GM18520 (cell line): ENCODE measurements around the gene ZNF496.
"Not testable (repeated sequence)": the region's sequence is repeated elsewhere in the genome, so short reads cannot be mapped to it uniquely, and the experiment has no call there.

Source experiments
- ATAC-seq: cut with Tn5 transposase; IDR thresholded peaks from one replicate; pipeline ENCODE4 v1.9.1; 2021; ENCODE audit not compliant: unreplicated experiment

Gene ZNF496

DNA sequence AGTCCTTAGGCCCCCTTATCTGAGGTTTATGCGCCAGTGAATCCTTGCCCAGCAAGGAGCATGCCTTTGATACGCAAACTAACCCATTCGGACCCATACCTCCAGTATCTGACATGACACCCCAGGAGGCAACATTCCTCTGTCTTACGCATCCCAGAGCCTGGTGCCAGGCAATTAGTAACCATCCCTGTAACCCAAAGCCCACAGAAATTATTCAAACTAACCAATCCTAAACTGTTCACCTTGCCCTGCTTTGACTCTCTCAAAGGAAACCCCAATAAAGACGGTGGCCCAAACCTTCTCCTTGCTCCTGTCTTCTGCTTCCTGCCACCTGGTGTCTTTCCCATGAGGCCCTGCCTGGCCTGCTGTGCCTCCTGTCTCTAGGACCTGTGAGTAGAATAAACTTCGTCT, 36.4 kb downstream of the ZNF496 start:
- no peak for ATAC-seq

DNA sequence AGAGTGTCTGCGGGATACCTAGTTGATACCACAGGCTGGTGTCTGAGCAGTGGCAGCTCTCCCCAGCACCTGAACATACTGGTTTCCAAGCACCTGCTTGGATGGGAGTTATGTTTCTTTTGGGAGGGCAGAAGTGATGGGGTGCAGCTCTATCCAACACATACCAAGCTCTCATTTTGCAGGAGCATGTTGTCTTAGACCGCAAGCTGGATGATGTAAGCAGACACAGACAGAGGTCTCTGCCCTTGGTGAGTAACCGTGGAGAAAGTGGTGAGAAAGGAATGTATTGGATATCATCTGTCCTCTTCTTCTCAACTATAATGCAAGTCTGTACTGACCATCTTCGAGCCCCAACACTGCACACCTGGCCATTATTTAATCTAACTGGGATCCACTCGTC, 37.4 kb downstream of the ZNF496 start:
- no peak for ATAC-seq

DNA sequence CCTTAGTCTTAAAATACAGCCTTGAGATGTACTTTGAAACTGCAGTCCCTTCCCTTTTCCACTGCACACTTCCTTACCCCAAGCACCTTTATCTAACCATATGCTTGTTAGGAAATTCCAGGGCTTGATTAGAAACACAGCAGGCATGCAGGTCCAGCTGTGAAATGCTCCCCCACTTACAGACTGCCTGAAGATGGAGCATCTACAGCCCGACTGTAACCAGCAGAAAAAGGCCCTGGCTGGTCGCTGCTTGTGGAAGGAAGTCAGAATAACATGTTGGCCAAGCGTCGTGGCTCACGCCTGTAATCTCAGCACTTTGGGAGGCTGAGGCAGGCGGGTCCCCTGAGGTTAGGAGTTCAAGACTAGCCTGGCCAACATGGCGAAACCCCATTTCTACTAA, 38.6 kb downstream of the ZNF496 start:
- ATAC-seq = no peak

DNA sequence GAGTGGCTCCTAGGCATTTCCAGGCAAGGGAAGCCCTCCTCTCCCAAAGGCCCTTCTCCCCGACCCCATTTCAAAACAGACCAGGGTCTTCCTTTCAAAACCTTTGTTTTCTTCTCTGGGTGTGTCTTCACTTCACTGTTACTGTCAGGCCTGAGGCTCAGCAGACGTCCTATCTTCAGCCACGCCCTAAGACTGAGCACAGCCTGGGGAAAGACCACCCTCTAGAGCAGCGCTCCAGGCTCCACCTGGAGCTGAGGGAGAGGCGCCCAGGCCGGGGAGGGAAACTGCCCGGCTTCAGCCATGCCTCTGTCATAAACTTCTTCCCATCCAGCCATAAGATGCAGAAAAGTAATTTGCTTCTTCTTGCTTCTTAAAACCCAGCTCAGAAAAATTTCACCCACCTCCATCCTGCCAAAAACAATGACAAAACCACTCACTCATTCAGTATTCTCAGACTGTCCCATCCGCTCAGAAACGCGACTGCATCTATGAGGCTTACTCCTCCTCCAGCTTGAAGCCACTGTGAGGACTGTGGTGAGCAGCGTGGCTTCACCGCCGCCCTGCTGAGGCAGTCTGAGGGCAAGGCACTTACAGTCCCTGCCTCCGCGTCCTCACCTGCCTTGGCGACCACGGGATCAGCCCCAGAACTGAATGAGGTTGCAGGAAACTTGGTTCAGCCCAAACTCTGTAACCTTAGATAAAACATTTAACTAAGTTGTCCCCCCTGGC, 39.7 kb downstream of the ZNF496 start:
- no peak for ATAC-seq

DNA sequence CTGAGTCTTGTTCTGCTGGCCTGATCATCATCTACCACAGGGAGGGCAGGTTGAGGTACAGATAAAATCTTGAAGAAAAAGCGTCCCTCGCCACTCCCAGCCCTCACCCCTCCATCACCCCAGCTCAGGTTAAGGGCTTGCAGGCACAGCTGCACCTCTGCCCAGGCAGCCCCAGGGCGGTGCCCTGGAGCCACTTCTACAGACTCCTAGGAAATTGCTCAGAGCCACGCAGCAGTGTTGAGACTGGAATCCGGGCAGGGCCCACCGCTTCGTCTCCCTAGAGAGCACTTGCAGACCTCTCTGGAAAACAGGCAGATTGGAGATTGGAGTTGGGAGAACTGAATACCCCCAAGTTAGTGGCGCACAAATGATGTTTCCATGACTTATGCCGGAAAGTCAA, 40.5 kb downstream of the ZNF496 start:
- no peak for ATAC-seq

DNA sequence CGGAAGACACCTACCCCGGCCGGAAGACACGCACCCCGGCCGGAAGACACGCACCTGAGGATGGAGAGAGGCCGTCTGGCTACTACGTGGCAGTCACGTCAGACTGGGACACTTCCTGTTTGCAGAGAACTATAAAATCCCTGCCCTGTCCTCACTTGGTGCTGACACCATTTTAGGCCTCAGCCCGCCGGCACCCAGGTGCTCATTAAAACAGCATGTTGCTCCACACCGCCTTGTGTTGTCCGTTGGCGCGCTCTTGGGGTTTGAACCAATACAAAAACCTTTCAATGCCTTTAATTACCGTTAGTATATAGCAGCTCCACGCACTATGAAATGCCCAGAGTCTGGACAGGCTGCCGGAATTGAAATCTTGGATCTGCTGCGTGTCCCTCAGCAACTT, 41.1 kb downstream of the ZNF496 start:
- no peak for ATAC-seq

DNA sequence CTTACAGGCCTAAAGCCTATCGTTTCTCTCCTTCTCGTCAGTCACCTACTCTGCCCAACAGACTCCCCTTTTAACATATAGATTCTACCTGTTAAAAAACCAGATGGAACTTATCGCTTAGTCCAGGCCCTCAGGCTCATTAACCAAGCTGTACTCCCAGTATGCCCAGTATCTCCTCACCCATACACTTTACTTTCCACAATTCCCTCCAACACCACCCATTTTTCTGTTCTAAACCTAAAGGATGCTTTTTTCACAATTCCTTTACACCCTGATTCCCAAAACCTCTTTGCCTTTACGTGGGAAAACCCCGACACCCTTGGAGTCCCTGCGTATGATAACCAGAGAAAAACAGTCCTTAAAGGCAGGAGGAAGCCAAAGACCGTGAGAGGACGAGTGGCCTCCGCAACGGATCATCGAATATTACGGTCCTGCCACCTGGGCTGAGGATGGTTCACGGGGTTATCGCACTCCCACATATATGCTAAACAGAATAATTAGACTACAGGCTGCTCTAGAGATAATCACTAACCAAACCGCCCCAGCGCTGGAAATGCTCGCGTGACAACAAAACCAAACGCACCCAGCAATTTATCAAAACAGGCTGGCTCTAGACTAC, 42.3 kb downstream of the ZNF496 start:
- ATAC-seq = not testable (repeated sequence)

DNA sequence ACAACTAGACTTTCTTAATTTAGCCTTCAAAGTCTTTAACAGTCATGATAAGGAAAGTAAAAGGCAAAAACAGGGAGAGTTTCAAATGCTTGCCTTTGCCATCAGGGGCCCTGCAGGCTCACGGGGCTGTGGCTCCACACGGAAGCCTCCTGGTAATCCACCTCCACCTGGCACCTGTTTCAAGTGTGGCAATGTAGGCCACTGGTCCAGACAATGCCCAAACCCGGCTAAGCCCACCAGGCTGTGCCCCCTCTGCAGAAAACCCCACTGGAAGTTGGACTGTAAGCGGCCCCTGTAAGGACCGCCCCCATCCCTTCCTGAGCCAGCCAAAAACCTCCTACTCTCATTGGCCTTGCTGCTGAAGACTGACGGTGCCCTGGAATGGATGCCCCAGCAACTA, 43.3 kb downstream of the ZNF496 start:
- ATAC-seq = no peak

DNA sequence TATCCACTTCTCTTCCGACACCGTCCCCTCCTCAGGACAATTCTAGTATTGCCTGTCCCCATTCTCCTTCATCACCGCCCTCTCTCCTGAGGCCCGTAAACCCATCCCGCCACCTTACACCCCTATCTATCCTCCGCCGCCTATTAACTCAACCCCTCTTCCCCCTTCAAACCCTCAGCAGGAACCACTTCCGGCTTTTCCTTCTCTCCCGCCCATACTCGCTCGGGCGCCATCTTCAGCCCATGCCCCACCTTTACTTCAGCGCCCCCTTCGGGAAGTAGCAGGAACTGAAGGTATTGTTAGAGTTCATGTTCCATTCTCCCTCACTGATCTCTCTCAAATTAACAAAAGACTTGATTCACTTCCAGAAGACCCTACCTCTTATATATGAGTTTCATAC, 44.2 kb downstream of the ZNF496 start:
- ATAC-seq = no peak

DNA sequence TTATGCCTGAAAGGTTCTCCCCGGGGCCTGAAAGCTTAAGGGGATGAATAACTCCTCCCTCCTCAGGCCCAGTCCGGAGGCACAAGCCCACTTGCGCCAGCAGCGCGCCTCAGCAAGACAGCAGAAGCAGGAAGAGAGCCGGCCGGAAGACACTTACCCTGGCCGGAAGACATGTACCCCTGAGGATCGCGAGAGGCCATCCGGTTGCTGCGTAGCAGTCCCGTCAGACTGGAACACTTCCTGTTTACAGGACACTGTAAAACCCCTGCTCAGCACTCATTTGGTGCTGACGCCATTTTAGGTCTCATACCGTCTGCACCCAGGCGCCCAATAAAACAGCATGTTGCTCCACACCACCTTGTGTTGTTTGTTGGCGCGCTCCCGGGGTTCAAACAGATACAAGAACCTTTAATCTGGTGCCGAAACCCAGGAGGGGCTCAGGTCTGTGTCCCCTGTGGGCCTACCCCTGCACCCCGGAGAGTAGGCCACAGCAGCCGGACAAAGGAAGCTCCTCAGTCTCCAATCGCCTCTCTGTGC, 45.5 kb downstream of the ZNF496 start:
- no peak for ATAC-seq

DNA sequence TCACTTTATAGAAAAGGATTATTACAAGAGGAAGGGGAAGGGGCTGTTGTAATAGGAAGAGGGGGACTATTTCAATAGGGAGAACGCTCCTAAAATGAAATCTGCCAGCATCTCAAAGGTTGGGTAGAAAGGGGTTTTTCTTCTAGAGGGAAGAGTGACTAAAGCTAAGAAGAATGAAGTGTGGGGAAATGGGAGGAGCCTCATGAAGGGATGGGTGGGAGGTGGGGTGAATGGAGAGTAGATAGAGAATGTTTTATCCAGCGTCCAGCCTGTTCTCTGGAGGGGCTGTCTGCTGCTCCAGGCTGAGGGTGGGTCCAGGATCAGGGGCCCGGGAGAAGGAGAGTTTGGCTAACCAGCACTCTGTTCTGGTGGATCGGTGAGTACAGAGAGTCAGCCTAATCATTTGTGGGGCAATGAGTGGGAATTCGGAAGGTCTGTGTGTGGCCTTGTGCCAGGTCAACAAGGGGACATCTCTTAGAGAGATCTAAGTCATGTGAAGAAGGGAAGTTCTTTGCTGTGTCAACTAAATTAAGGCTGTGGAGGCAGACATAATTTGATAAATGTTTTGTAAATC, 50.6 kb downstream of the ZNF496 start:
- no peak for ATAC-seq

DNA sequence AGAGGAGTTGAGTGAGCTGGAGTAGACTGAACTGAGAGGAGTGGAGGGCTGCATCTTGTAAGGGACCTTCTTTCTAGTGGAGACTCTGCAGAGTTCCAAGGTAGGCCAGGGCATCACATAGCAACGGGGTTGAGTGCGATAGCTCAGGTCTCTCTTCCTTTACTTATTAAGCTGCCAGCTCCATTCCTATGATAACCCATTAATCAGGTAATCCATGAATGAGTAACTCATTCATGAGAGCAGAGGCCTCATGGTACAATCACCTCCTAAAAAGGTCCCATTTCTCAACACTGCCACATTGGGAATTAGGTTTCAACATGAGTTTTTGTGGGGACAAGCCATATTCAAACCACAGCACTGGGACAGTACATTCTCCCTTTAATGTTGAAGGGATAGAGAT, 54.5 kb downstream of the ZNF496 start:
- no peak for ATAC-seq

DNA sequence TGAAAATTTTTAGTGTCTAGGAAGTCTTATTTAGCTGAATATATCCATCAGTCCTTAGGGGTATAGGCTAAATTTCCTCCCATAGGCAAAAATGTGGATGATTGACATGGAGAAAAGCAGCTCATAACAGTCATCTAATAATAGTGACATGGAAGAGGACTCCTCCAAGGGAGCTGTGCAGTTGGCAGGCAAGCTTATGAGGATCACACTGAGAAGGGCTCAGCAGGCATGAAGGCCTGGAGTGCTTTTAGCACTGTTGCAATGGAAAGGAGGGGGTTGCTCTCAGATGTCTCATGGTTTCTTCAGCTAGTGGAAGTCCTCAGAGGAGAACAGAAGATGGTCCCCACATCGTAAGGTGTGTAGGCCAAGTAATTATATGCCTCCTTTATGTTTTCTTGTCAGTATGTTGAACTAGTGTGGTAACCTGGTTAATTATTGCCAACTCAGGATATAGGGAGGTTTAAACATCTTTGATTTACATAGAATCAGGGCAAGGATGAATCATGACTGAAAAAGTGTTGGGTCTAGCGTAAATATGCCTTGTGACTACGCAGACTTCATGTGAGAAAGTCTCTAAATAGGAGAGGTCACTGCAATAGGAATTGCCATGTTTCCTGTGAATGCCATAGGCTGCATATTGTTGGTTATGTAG, 56.9 kb downstream of the ZNF496 start:
- no peak for ATAC-seq

DNA sequence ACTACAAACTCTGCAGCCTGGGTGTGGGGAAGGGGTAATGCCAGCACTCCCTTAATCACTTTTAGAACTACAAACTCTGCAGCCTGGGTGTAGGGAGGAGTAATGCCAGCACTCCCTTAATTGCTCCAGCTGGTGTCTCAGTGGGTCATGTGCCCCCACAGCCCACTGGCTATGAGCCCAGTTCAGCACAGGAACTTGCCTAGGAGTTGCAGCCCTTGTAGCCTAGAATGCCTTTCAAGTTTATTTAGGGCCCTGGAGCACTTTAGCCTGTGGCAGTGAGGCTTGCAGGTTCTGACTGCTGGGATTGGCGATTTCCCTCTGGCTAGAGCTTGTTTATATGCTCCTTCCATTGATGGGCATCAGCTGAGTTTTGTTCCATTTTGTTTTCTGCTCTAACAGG, 58.7 kb downstream of the ZNF496 start:
- no peak for ATAC-seq

DNA sequence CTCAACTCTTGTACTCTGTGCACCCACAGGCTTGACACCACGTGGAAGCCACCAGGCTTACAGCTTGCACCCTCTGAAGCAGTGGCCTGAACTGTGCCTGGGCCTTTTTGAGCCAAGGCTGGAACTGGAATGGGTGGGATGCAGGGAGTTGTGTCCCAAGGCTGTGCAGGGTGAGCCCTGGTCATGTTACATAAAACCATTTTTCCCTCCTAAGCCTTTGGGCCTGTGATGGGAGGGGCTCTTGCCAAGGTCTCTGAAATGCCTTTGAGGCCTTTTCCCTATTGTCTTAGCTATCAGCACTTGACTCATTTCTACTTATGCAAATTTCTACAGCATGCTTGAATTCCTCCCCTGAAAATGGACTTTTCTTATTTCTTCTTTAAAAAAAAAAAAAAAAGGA, 61.7 kb downstream of the ZNF496 start:
- ATAC-seq = no peak

DNA sequence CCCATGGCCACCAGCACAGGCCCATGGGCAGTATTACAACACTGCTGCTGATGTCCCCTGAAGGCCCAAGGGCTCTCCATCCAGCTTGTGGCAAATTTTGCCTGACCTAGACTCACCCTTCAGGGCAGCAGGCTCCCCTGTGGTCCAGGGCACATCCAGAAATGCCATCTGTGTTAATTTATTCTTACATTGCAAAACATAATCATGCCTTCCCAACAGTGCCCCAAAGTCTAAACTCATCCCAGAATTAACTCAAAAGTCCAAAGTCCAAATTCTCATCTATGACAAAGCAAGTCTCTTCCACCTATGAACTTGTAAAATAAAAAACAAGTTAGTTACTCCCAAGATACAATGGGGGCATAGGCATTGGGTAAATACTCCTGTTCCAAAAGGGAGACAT, 62.5 kb downstream of the ZNF496 start:
- no peak for ATAC-seq

DNA sequence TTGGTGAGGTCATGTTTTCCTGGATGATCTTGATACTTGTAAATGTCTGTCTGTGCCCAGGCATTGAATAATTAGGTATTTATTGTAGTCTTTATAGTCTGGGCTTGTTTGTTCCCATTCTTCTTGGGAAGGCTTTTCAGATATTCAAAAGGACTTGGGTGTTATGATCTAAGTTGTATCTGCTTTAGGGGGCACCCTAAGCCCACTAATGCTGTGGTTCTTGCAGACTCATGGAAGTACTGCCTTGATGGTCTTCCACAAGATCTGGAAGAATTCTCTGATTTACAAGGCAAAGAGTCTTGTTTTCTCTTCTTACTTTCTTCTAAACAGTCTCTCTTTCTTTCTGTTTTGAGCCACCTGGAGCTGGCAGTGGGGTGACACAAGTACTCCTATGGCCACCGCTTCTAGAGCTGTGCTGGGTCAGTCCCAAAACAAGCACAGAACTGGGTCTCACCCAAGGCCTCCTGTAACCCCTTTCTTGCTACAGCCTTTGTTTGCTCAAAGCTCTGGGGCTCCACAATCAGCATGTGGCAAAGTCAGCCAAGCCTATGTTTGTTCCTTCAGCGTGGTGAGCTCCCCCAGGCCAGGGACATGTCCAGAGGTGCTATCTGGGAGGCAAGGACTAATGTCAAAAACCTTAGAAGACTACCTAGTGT, 63.1 kb downstream of the ZNF496 start:
- ATAC-seq = no peak

DNA sequence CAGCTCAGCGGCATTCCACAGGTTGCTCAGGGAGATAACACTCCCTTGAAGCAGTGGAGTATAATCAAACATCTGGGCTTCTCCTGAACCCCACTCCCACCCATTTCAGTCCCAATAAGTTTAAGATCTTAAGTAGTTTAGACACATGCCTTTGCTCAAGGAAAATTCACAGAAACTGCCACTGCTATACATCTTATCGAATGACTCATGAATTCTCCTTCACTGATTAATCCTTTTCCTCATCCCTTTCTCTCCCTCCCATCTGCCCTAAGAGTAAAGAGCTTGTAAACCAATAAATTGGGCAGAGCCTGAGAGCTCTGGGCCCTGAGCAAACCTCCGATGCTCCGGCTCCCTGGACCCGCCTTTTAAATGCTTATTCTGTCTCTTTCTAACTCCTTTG, 65.6 kb downstream of the ZNF496 start:
- no peak for ATAC-seq

DNA sequence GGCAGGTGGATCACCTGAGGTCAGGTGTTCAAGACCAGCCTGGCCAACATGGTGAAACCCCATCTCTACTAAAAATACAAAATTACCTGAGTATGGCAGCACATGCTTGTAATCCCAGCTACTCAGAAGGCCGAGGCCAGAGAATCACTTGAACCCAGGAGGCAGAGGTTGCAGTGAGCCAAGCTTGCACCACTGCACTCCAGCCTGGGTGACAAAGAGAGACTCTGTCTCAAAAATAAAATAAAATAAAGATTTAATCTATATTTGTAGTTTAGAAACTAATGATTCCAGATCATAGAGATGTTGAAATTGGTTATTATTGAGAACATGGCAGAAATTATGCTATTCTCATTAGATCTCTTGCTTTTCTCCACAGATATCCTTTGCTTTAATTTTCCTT, 75.9 kb downstream of the ZNF496 start, which contains the start of gene VN1R5:
Gene VN1R5, plus strand, starts transcription at position 301 of the 400 bp plus-strand sequence.
- ATAC-seq = not testable (repeated sequence)

DNA sequence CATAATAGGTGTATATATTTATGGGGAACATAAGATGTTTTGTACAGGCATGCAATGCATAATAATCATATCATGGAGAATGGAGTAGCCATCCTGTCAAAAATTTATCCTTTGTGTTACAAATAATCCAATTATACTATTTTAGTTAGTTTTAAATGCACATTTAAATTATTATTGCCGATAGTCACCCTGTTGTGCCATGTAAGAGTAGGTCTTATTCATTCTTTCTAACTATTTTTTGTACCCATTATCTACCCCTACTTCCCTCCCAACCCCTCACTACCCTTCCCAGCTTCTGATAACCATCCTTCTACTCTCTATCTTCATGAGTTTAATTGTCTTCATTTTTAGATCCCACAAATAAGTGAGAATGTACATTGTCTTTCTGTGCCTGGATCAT, 84.1 kb downstream of the ZNF496 start:
- ATAC-seq = no peak
